Measurements from ENCODE around the gene ANKRD11.

Gene ANKRD11

DNA sequence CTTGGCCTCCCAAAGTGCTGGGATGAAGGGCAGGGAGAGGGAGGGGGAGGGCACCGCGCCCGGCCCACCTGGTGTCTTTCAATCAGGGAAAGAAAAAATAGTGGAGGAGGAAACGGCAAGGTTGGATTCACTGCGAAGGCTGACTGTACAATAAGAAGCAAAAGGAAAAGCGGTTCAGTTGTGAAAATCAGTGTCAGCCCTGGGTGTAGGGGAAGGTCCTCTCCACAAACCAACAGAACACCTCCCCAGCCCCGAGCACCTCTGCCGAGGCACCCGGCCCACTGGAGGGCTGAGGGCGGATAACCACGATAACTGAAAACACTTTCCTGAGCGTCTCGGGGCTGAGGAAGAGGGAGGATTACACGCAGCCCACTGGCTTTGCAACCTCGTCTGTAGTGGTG lies 16.4 kb upstream of the ANKRD11 start:
- DNase-seq (ENCODE audit: low read depth) = no peak

GRCh38 chr16:89506113-89506504 lies 15.7 kb upstream of the ANKRD11 start:
- no peak for DNase-seq (ENCODE audit: low read depth)

DNA sequence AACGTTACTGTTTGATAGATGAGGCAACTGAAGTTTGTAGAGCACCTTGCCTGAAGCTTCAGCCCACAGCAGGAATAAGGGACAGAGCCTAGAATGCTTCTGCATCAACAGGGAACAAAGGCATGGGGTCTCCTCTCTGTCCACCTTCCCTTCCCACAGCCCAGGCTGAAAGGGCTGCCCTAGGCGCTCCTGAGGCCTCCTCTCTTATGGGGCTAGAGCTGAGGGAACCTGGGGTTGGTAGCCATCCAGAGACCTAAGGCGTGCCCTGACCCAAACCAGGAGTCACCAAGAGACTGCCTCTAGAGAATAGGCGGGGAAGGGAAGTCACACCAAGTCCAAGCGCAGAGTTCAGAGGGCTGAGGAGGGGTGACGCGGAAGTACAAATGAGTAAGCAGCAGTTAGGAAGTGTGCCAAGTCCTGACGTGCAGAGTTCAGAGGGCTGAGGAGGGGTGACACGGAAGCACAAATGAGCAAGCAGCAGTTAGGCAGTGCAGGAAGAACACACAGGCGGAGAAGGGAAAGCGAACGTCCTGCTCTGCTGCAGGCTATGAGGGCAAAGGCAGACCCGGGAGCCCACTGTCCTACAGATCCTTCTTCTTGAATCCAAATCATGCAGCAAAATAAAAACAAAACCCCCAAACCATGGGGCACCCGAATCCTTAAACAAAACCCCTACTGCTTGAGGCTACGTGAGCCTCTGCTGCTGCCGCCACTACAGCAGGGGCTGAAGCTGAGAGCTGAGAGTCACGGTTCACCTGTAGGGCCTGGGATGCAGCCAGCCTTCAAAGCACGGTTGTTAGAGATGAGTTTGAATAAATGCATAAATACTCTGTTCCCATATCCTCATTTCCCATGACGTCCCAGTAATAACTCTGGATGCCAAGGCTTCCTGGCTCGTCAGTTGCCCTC lies 15.1 kb upstream of the ANKRD11 start:
- DNase-seq (ENCODE audit: low read depth) = peak; percentile 82

GRCh38 chr16:89504091-89504490 lies 13.7 kb upstream of the ANKRD11 start:
- DNase-seq (ENCODE audit: low read depth) = no peak

DNA sequence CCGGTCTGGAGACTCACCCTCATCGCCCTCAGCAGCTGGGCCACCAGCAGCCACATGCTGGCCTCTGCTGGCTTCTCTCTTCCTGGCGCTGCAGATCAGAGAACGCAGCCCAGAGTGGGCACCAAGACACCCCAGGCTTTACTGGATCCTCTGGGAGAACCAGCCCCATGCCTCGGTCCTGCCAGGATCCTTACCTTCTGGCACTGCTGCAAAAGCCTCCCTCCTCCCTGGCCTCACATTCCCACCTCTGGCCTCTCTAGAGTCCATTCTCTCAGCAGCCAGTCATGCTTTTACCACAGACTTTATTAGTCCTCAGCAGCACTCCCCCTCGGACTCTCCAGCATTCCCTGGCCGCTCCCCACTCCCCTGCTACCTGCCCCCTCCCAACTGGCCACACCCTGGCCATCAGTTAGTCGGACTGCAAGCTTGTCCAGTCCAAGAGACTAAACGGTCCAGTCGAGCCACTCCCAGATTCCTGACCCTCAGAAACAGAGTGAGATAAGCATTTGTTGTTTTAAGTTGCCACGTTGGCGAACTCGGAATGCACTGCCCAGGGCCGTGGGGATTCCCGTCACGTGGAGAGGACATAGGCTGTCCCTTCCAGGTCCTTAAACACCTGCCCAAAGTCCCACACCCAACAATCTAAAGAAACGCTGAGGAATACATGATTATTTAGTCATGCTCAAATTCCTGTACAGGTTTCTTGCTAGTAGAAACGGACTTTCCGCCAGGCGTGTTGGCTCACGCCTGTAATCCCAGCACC lies 11.9 kb upstream of the ANKRD11 start:
- DNase-seq (ENCODE audit: low read depth) = no peak

- DNase-seq (ENCODE audit: low read depth) = no peak
Observed at GRCh38 chr16:89499767-89500166, 9.4 kb upstream of the ANKRD11 start.

GRCh38 chr16:89498839-89499238 lies 8.5 kb upstream of the ANKRD11 start:
- DNase-seq (ENCODE audit: low read depth) = no peak

GRCh38 chr16:89495121-89495520 lies 4.8 kb upstream of the ANKRD11 start:
- no peak for DNase-seq (ENCODE audit: low read depth)

DNA sequence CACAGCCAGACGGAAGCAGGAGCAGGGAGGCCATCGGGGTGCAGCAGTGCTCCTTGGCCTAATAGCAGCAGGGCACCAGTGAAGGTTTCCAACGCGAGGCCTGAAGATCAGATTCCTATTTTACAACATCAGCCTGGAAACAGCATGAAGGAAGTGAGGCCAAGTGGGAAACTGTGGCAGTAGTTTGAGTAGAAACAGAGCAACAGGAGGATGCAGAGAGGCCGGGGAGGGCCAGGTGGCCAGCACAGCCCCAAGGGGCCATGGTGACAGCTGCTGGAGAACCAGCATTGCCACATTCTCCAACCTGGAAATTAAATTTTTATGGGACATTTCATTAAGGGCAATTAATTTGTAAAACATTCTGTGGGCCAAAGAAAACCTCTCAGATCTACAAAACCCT lies 3.4 kb upstream of the ANKRD11 start:
- no peak for DNase-seq (ENCODE audit: low read depth)

DNA sequence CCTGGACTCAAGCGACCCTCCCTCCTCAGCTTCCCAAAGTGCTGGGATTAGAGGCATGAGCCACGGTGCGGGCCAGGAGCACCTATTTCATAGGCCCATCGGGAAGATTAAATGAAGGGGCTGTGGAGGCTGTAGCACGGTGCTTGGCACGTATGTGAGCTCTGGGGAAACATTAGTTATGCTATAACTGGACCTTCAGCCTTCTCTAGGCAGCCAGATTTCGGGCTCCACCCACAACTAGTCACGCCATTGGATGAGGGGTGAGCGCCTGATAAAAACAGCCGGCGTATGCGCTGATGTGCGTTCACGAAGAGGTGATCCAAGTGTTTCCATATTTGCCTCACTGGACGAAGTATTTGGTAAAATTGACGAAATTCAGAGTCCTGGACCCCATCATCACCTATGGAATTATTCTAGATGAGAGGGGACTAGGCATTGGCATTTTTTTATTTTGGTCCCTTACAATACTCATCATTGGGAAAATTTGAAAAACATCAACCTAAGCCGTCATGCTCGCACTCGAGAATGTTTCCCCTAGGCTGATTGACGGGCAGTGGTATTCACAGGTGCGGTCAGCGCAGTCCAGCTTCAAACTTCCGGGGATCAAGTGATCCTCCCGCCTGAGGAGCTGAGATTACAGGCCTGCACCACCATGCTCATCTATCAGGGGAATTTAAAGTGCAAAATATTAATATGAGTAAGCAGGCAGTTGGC lies 1.8 kb upstream of the ANKRD11 start:
- DNase-seq (ENCODE audit: low read depth) = no peak

- DNase-seq (ENCODE audit: low read depth) = no peak
Observed at GRCh38 chr16:89491238-89491869, 993 bp upstream of the ANKRD11 start.

DNA sequence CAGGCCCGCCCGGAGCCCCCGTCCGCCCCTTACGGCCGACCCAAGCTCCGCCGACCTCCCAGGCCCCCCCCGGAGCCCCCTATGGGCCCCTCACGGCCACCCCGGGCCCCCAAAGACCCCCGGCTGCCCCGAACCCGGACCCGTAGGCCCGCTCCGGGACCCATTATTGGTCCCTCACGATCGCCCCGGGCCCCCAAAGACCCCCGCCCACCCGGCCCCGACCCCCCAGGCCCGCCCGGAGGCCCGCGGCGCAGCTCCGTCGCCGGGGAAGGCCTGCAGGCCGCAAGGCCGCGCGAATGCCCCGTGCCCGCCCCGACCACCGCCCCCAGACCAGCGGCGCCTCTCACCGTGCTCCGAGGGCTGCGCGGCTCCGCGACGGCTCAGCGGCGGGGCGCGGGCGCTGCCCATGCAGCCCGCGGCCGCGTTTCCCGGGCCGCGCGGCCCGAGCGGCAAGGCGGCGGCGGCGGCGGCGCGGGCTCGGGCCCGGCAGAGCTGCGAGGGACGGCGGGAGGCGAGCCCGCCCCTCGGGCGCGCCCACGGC lies 393 bp downstream of the ANKRD11 start:
- DNase-seq (ENCODE audit: low read depth) = no peak

- DNase-seq (ENCODE audit: low read depth) = peak; percentile 73
Observed at GRCh38 chr16:89489040-89489897, 1.1 kb downstream of the ANKRD11 start.

GRCh38 chr16:89485701-89486246 lies 4.6 kb downstream of the ANKRD11 start:
- no peak for DNase-seq (ENCODE audit: low read depth)

DNA sequence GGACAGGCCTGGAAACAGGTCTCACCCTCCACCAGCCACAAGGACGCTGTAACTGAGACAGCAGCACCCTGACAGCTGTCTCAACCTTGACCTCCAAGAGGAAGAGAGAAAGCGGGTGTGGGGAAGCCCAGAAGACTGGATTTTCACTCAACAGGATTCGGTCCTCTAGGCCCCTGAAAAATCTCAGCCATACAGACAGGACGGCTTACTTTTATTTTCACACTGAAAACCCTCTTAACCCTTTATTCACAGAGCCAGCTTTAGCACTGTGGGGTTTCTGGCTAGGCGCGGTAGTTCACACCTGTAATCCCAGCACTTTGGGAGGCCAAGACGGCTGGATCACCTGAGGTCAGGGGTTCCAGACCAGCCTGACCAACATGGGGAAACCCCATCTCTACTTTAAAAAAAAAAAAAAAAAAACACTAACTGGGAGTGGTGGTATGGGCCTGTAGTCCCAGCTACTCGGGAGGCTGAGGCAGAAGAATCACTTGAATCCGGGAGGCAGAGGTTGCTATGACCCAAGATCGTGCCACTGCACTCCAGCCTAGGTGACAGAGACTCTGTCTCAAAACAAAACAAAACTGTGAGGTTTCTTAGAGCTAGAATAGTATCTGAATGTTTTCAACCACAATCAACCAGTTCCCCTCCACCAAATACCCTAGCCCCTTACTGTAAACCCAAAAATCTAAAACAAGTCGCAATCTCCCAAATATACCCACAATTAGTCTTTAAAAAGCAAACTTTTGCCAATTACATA lies 5.3 kb downstream of the ANKRD11 start:
- DNase-seq (ENCODE audit: low read depth) = no peak

DNA sequence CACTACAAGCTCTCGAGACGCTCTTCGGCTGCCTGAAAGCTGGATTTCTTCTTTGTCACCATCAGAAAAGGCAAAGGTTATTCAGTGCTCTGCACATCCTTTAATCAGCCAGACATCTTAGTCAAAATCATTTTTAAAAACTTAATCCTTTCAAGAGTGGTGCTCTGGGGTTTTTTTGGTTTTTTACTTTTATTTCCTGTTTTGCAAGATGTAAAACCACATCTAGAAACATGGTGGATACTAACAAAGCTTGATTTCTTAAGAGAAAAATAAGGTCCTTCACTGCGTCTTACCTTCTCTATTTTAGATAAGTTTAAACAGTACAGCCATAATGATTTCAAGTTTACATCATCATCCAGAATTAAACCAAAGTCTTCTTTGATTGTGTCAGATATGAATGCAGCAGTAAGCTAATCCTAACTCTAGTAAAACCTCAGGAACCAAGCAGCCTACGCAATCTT lies 6.3 kb downstream of the ANKRD11 start:
- DNase-seq (ENCODE audit: low read depth) = no peak

DNA sequence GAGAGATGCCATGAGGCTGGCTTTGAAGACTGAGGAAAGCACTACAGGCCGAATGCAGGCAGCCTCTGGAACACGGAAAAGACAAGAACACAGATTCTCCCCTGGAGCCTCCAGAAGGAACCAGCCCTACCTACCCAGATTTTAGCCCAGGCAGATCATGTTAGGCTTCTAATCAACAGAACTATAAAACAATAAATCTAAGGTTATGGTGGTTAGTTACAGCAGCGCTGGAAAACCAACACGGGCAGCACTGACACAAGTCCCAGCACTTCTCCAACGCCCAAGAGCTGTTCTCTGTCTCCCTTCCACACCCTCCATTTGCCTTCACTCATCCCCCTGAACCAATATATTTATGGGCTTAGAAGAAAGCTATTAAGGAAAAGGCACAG lies 7.5 kb downstream of the ANKRD11 start:
- DNase-seq (ENCODE audit: low read depth) = no peak

GRCh38 chr16:89482150-89482816 lies 8.1 kb downstream of the ANKRD11 start:
- DNase-seq (ENCODE audit: low read depth) = no peak

DNA sequence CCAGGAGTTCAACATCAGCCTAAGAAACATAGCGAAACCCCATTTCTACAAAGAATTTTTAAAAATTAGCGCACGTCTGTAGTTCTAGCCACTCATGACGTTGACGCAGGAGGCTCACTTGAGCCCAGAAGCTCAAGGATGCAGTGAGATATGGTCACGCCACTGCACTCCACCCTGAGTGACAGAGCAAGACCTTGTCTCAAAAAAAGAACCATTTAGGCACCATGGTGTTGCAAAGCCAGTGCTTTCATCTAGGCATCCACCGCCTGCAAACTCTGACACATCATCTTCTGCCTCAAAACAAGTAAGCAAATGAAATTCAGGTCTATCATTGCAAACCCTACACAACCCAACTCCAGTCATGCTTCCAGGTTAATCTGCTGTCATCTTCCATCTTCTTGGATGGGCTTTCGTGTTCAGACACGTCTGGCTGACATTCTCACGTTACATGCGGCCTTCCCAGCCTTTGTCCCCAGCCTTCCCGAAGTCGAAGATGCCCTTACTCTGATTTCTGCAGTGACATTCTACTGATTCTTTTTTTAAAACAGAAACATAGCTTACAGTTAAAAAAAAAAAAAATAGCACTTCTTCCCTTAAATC lies 8.9 kb downstream of the ANKRD11 start:
- DNase-seq (ENCODE audit: low read depth) = no peak

Data from stimulated activated CD8-positive, alpha-beta memory T cell treated with anti-CD3 and anti-CD28 coated beads, Interleukin-12 subunit alpha, Interleukin-12 subunit beta, amount 100 ng/mL, for 1 hour (primary cell).